IPS-NIHi11 (cell line): Measurements from ENCODE around the gene SMPD3.
A peak's percentile ranks its signal among the peaks of the same experiment; 100 is the strongest.

Experiments used
- DNase-seq: peaks from one replicate; pipeline ENCODE4 v3.0.0; 2012; ENCODE audit warnings: mixed read lengths, low spot score

The SMPD3 gene

DNA sequence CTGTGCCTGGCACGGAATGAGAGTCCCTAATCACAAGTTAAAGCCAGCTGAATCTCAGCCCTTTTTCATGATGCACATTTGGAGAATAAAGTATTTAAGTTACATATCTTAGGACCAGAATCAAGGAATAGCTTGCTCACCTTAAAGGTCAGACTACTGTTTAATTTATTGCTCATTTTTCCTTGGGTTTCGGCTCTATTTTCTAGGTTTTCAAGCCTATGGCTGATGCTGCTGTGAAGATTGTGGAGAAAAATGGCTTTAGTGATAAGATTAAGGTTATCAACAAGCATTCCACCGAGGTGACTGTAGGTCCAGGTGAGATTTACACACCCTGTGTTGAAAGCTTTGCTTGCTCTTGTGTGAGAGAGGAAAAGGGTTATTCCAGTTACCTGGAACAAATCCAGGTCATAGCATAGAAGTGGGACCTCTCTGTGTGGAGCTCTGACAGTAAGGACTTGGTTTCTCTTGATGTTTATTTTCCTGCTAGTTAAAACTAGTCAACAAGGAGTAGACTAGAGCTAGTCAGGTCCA lies 119.4 kb downstream of the SMPD3 start:
- no peak for DNase-seq

DNA sequence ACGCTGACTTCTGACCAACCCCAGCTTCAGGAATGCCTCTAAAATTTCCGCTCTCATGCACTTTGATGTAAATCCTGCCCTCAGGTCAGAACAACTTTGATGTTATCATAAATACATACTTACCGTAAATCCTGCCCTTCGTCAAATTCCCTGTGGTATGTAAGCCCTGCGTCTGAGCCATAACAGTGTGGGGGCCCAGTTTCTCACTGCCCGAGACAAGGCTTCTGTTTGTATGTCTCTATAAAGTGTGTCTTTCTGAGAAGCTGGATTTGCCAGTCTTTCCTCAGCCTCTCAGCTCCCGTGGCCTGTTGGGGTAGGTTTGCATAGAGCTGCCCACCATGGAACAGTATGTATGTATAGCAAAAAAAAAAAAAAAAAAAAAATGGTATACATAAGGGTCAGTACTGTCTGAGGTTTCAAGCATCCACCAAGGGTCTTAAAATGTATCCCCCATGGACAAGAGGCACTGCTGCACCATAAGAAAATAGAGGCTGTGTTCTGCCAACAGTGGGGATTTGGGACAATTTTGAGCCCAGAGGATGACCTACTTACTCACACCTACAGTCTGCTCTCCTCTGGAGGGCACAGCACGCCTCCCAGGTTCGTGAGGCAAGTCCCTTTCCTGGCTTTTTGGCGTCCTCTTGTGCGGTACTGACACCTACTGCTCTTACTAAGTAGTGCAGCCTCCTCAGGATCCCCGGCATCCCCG lies 120.0 kb downstream of the SMPD3 start:
- DNase-seq: peak; percentile 93

DNA sequence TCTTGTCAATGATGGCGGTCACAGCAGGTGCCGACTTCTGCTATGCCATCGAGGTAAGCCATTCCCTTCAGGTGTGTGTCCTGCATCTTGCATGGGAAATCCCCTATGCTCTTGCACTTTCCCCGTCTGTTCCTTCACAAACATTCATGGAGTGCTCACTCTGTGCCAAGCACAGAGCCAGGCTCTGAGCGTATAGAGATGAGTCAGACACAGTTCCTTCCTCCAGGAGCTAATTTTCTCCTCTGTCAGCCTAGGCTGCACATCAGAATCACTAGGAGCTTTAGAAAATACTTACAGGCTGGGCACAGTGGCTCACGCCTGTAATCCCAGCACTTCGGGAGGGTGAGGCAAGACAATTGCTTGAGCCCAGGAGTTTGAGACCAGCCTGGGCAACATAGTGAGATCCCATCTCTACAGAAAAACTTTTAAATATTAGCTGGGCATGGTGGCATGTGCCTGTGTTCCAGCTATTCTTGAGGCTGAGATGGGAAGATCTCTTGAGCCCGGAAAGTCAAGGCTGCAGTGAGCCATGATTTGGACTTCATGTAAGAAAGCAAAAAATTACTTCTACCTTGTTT lies 123.4 kb downstream of the SMPD3 start:
- no peak for DNase-seq

DNA sequence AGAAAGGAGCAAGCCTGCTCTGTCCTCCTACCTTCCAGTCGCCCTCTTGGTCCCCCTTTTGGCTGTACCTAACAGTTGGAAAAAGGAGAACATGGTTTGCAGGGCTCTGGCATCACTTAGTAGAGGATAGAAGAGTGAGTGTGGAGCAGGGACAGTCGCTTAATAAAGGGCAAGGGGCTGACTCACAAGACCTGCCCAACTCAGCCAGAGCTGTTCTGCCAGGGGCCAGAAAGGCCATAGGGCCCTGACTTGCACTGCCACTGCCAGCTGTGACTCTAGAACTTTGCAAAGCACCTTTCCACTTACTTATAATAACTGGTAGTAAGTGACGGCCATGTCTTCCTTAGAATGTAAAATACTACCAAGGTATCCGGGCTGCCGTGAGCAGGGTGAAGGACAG lies 124.0 kb downstream of the SMPD3 start:
- DNase-seq: no peak

DNA sequence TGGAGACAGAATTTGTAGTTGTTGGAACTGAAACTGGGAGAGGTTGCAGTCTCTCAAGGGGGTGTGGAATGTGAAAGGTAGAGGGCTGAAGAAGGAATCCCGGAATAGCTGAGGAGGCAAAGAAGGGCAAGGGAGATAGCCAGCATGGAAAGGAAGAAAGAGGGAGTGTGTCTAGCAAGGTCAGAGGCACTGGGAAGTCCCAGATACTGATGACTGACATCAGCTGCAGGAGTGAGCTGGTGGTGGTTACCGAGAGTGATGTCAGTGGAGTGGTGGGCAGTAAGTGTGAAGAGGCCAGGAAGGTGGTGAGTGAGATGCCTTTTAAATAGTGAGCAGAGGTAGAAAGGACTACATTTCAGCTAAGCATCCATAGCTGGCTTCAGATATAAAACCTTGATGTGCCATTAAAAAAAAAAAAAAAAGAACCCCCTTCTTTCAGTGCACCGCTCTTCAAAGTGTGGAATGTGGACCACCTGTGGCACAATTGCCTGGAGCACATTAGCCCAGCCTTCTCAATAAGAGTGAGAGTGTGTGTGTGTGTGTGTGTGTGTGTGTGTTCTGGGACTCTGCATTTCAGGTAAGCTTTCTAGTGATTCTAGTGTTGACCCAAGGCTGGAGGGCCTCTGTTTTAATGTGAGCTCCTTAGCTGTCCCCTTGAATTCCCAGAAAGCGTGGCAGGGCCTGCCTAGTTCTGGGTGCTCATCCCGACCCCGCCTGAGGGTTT lies 129.0 kb downstream of the SMPD3 start:
- no peak for DNase-seq

DNA sequence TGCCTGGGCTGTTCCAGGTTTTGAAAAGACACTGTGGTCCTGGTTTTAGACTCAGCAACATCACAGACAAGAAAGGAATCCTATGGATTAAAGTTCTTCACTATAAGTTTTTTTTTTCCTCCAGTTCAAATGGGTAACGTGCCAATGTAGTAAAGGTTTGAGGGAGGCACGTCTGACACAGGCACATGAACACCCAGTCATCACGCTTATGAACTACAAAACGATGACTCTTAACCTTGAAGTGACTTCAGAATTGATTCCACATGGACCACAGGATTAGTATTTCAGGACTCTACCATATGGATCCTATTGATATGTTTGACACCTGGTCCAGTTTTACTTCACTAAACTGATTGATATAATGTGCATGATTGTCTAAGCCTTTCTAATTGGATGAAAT lies 135.2 kb downstream of the SMPD3 start:
- no peak for DNase-seq

DNA sequence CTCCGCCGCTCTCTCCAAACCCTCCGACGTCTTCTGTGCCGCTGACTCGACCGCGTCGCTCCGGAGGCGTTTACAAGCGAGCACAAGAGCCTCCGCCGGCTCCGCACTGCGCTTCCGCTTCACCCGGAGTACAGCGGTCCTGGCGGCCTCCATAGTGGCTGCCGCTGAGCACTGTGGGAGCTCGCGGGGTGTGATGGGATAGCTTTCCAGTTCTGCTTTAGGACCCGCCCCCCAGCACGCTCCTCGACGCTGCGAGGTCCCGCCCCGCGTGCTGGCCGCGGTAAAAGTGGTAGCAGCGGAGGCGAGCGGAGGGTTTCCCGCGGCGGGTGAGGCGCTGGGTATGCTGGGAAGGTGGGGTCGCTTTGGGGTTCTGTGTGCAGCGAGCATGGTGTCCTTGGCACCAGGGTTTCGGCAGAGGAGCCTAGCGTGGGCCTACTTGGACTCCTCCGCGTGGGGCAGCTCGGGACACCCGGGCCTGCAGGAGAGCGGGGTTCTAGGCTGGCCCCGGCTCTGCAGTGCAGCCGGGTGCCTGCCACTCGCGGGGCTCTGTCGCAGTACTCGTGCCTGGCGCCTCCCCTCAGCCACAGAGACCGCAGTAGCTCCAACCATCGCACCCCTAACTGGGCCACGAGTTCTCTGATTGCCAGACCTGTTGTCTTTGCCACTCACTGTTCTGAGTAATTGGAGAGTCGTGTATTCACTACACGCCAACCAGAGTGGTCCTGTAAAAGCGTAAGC lies 137.4 kb downstream of the SMPD3 start, which contains the start of the genes PRMT7 and SLC7A6OS:
PRMT7 (plus strand) TSS at position 246 of the 738 bp plus-strand sequence. CDS start 4,961 bp downstream, outside the sequence.
SLC7A6OS (minus strand) TSS at position 173 of the 738 bp plus-strand sequence; CDS start at position 153, 20 bp downstream.
- peak; percentile 99 for DNase-seq

DNA sequence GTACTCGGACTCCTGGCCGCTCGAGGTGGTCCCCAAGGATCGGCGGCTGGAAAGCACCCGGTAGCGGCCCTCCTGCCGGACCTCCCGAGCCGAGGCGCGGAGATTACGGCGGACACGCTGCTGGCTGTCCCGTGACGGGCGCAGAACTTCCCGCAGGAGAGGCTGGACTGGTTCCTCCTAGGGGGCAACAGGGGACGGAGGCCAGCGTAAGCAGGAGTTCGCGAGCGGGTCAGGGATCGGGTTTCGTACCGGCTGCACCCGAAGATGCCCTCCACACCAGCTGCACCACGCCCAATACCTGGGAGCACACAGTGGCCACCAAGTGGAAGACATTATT lies 137.9 kb downstream of the SMPD3 start:
- peak; percentile 83 for DNase-seq

DNA sequence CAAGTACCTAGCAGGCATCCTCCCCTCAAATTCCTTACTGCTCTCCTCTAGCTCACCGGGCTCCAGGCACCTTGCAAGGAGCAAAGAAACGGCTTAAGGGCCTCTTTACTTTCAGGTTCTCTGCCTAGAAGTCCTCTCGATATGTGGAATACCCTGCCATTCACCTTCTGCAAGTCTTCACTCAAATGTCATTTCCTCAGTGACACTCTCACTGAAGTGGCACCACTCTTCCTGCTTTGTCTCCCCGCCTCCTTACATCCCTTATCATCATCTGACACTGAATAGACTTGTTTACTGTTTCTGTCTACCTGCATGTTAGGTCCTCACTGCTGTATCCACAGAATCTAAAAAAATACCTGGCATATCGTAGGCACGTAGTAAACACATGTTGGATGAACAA lies 138.5 kb downstream of the SMPD3 start:
- DNase-seq: no peak
